DMS114 treated with DMSO at 0.1 percent for 48 hours (cell line): ENCODE results near the gene ELOVL7.
"Not testable (repeated sequence)": the region's sequence is repeated elsewhere in the genome, so short reads cannot be mapped to it uniquely, and the experiment has no call there.

Experiments
- DNase-seq: peaks from one replicate; lab custom pipeline; 2025; ENCODE audit not compliant: unreplicated experiment; lab: John Stamatoyannopoulos, UW

Gene ELOVL7

DNA sequence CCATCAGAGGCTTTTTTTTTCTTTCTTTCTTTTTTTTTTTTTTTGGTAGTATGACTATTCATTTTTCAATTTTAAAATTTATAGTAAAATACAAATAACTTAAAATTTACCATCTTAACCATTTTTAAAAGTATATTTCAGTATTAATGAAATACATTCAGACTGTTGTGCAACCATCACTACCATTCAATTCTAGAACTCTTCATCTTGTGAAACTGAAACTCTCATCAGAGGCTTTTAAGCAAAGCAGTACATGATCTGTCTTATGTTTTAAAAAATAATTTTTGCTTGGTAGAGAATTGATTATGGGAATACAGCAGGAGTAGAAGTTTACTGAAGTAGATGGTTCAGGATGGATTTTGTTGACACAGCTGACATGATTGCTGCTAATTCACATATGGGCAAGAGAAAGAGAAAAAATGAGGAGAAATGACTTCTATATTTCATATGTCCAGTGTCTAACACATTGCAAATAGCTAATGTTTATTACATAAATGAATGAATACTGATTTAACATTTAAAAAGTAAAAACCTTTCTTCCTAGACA lies 13.4 kb downstream of the ELOVL7 start:
- no peak for DNase-seq

DNA sequence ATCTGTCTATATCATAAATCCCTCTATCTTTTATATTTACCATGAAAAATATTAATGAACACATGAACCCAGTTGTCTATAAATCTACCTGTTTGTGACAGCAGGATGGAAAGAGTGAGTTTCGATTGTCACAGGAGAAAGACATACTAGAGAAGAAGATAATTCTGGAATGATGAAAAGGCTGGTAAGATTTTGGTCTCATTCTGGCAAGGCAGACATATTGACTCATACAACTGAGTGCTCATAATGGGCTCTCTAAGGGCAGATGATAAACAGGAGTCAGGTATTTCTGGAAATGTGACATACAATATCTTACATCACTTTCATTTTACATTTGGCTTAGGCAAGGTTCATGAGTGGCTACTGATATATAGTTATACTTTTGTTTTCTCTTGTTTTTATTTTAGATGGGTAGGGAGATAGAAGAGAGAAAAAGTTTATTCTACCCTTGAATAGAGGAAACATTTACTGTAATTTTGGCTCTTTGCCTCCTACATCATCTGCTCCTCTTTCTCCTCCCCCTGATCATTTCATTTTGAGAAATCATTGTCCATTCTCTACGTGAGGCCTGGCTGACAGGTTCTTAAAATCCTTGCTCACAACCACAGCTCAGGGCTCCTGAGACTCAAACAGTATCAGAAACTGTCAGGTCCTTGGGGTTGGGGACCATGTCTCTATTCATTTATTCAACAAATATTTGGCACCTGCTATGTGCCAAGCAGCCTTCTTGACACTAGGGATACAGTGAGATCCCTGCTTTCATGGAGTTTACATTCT lies 14.4 kb downstream of the ELOVL7 start:
- no peak for DNase-seq

DNA sequence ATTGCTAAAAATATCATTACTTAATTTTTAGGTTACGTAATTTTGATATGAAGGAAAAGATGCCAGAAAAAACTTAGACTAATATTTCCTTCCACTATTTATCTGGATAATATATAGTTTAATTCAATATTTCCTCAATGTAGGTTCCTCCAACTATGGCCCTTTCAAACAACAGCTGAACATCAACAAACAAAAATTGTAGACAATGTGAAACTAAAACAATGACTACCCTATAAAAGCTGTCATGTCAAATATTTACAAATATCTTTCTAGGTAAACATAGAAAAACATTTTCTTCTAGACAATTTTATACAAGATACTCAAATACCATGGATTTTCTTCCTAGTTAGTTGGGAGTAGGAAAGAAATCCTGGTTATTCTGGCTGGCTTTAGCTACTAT lies 16.9 kb downstream of the ELOVL7 start:
- no peak for DNase-seq

DNA sequence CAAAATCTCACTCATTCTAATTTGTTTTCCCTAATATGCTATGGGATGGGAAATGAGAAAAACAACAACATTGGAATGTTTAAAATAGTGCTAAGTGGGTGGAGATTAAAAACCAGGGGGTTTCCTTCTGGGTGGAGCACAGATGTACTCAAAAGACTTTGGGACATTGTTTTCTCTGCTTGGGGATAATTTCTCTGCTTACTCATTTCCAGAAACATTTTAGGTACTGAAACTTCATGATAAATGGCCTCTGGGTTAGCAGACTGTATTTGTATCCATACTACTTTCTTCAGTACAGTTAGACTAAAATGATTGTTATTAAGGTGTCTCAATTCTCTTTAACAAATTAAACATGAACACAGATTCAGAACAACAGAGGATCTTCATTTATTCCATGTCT lies 17.4 kb downstream of the ELOVL7 start:
- no peak for DNase-seq

DNA sequence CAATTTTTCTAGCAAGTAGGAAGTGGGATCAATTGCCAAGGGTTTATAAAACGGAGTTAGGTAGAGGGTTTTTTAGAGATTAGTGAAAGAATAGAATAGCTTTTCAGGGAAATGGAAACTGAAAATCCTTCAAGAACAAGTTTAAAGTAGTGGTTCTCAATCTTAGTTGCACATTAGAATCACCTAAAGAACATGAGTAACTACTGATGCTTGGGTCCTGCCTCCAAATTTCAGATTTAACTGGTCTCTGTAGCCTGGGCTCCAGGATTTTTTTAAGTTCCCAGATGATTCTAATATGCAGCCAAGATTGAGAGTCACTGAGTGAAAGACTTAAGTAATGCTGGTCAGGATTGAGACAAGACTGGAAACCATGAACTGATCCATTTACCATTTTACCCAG lies 20.5 kb downstream of the ELOVL7 start:
- no peak for DNase-seq

DNA sequence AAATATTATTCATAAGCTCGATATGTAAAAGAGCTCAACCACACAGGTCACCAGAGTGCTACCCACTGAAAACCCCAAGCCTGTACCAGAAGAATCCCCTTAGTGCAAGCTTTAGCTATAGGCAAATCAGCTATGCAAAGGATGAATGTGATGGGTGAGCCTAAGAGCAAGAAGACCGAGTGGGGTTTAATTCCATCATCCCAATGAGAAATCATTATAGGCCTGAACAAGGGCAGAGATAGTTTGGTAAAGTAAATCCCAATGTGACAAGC lies 21.8 kb downstream of the ELOVL7 start:
- DNase-seq = no peak

DNA sequence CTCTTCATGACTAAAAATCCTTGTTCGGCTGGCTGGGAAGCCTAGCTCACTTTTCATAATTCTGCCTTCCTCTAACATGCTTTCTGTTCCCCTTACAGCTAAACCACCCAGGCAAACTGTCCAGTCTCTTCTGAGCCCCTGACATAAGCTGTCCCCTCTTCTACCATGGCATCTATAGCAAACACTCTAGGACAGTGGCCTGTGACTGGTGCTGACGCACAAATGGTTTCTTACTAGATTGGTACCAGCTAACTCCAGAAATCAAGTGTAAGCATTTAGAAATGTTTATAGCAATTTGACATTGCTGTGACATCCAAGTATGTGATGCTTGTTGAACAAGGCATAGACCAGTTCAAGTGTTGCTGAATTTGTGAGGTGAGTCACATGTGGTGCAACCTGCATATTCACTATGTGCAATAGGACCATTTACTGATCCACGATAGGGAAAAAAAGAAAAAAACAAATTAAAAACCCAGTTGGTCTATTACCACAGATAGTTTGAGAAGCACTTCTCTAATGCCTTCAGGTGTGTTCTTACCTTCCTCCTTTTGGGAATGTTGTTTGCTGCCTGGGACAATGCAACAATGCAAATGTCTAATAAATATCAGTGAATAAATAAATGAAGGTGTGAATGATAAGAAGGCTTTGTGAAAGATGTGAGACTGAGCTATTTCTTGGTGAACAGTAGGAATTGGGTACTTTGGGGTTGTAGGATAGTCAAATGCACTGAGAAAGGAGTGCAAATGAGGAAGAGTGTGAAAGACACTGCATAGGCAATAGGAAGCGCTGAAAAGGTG lies 22.4 kb downstream of the ELOVL7 start:
- no peak for DNase-seq

DNA sequence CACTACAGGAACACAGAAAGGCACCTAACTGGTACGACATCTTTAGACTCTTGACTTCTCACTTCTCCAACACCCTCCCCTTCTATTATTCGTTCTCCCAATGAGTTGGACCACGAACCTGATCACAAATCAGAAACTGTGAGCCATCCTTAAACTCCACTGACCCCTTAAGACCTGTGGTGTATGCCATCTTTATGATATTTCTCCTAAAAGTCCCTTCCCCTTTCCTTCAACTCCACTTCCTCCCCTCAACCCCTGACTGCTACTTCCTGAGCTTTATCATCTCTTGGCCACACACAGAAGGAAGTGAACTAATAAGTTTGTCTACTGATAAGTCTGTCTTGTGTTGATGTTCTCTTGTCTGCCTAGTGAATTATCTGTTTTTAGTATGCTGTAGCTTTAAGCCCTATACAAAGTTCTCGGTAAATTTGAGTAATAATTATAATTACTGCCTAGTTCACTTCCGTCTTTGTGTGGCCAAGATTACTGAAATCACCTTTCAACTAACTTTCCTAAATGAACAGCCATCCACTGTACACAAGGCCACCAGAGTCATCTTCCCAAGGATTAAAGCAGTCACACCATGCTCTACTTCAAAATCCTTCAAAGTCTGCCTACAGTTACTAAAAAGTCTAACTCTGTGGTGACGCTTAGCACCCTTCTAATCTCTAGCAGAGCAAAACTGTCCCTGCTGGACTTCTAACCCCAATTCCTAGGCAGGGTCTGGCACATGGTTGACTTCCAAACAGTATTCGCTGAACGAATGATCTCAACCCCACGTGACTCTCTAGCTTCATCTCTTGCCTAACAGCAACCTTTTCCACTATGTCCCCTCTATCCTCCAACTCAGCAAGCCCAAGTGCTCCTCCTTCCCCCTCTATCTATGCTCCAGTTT lies 23.2 kb downstream of the ELOVL7 start:
- DNase-seq = no peak

DNA sequence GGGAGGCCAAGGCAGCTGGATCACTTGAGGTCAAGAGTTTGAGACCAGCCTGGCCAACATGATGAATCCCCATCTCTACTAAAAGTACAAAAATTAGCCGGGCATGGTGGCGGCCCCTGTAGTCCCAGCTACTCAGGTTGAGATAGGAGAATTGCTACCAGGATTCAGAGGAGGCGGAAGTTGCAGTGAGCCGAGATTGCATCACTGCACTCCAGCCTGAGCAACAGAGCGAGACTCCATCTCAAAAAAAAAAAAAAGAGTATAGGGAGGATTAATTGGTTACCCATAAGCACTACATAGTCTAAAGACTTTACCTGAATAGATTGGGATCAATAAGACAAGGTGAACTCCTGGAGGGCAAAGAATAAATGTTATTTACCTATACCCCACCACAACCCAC lies 27.9 kb downstream of the ELOVL7 start:
- DNase-seq = not testable (repeated sequence)

DNA sequence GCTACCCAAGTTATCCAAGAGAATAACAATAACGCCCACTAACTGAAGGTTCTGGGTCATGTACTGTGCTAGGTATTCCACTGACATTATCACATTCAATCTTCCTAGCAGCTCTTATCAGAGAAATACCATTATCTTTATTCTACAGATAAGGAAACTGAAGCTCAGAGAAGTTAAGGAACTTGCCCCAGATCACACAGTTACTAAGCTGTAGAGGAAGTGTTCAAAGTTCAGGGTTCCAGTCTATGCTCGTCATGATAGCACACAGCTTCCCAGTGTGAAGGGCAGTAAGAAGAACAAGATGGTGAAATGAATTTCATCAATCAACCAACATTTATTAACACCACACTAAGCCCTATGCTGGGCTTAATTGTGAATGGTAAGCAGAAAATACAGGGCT lies 29.6 kb downstream of the ELOVL7 start:
- DNase-seq = no peak

DNA sequence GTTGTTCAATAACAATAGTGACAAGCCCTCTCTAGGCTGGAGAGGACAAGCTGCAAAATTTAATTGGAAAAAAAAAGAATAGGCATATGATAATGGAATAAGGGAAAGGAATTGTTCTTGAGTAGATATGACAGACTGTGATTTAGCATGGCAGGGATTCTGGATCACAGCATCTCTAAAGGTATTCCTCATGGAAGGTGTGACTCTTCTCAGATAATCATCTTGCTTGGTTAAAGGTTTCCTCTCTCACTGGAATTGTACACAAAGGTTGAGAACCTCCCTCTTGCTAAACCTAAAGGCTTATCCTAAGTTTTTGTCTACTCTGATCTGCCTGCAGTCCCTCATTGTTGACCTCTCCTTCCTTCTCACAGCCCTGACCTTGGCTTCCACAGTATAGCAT lies 31.6 kb downstream of the ELOVL7 start:
- no peak for DNase-seq

DNA sequence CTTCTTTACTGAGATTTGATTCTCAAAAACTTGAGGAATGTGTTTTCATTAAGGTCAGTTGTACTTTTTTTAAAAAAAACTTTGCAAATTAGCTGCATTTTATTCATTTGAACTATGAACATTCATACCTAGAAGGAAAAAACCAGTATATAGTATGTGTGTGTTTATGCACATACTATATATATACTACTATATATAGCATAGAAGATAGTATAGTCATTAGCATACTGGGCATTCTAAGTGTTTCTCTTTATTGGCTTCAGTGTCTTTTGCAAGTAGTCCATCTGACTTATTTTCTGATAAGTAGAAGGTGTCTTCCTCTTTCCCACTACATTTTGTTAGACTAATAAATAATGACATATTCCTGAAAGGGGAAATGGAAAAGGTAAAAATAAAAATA lies 33.0 kb downstream of the ELOVL7 start:
- DNase-seq = no peak

DNA sequence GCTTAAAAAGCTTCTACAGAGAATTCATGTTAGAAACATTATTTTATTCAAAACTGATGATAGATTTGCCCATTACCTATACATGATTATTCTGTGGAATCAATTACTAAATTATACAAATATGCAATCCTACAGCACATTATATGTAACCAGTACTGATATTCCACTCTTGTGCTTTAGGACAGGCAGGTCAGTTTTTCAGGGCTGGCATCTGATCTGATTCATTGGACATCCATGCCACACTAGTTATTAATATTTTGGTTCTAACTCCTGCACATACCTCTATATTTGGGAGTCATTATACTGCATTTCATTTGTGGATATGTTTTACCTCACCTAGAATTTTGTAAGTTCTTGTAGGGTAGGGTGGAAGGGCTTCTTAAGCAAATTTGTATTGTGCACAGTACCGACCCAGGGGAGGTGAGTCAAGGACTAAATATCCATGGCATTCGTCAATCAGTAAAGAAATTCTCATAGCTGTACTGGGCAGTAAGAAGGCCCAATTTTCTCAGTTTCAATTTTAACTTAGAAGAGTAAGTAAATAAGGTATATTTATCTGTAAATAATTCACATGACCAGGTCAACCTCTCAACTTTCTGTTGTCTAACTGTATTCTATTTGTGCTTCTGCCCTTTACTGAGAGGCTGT lies 33.5 kb downstream of the ELOVL7 start:
- DNase-seq = no peak

DNA sequence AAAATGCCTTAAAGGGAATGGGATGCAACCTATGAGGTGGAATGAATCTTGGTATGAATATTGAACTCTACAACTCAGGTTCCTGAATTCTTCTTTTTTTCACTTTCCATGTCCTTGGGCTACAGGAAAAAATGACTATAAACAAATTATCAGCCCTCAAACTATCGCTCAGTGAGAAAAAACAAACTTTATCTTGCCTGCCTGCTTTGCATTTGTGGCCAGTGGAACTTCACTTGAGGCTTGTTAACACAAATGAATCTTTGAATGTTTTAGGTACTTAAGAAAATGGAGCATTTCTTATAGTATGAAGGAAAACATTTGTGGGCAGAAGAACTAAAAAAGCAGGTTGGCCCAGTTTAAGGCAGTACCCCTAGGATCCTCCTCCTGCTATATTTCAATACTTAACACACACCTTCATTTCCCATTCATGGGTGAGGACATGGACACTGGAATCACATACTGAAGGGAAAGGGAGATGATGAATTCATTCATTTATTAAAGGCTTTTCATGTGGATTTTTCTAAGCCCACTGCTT lies 34.1 kb downstream of the ELOVL7 start:
- no peak for DNase-seq

DNA sequence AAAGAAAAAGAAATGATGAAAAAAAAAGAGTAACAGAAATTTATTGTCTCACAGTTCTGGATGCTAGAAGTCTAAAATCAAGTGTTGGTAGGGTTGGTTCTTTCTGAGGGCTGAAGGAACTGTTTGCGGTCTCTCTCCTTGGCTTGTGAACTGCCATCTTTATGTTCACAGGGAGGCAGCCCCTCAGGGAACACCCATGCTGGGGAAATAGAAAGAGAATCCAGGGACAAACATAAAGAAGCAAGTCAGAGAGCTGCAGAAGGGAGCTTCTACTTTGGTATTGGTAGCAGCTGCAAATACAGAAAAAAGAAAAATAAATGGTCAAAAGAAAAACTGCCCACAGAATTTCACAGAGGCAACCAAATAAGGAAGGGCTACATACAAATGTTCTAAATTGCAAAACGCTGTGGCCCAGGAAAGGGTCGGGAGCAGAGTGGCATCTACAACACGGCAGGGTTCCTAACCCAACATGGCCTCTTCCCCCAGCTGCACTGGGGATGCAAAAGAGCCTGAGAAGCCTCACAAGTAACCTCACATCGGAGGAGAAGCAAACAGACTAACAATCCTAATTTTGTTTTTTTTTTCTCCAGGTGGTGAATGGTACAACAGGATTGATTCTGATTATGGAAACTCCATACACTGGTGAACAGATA lies 37.4 kb downstream of the ELOVL7 start:
- DNase-seq = no peak

DNA sequence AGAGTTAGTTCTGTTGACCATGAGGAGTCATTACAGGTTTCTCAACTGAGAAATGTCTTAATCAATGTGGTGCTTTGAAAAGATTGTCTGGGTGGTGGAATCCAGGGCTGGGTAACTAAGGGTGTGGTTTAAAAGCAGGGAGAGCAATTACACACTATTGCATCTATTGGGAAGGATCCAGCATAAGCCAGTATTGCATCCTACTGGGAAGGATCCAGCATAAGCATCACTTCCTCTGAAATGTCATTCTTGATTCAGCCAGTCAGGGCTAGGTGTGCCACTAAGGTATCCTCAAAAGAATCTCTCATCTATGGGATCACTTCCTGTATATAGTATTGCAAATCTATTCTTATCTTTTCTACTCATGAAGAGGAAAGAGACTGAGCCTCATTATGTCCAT lies 38.6 kb downstream of the ELOVL7 start:
- no peak for DNase-seq

DNA sequence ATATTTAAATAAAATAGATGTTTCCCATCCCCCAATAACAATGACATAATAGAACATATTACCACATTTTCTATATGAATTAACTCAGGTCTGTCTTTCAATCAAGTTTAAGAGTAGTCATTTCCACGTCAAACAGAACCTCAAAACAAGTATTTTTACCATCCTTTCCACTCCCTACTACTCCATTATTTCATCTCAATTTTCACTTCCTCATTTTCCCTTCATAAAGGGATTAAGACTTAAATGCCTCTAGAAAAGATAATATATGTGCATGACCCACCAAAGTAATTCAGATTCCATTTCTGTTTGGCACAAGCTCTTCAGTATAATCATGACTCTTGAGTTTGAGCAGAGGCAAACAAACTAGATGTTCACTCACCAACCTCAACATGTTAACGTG lies 40.4 kb downstream of the ELOVL7 start:
- no peak for DNase-seq

DNA sequence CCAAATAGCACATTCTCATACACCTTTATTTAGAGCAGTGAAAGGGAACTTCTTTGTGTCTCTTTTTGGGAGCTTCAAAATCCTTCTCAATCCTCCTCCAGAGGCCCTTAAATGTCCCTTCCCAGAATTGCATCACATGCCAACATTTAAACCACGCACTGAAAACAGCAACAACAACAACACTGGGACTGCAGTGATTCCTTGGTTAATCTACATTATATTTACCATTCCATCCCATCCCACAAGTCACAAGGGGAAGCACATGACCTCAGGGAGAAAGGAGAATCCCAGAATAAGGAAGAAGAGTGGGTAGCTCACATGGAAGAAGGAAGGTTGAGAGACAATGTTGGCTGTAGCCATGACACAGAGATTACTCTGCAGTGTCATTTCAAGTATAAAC lies 41.1 kb downstream of the ELOVL7 start:
- DNase-seq = no peak

DNA sequence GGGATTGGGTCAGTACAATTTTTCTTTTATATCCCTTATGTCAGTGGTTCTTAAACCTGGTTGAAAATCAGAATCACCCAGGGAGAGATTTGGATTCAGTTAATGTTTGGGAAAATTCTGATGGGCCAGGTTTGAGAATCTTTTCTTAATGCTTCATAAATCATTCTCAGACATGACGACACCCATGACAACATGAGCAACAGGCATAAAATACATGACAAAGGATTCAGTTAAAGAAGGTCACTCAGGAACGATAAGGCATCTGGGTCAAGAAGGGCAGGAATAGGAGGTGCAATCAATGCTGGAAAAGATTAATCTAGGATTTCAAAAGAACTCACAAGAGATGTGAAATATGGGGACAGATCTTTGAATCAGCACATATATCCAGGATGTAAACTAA lies 41.8 kb downstream of the ELOVL7 start:
- DNase-seq = no peak

DNA sequence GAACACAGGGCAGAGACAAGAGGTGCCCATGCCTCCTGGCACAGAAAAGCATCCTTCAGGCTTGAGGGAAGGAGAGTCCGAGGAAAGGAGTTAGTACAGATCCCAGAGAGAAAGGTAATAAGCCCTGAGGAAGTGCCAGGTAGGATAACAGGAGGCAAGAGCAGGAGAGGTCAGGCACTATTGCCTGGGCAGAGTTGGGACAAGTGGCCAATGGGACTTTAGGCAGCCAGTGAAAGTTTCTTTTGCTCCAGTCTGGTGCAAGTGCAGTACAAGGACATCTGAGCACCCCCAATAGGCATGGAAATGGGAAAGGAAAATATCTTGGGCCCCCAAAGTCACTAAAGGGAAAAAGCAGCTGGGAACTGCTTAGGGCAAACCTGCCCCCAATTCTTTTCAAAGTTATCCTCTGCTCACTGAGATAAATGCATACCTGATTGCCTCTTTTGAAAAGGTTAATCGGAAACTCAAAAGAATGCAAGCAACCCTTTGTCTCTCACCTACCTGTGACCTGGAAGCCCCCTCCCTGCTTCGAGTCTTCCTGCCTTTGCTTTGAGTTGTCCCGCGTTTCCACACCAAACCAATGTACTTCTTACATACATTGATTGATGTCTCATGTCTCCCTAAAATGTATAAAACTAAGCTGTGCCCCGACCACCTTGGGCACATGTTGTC lies 46.5 kb downstream of the ELOVL7 start:
- no peak for DNase-seq
